ENCODE measurements around the gene RAD23B.
A peak's percentile ranks its signal among the peaks of the same experiment; 100 is the strongest.
"Not testable (repeated sequence)": the region's sequence is repeated elsewhere in the genome, so short reads cannot be mapped to it uniquely, and the experiment has no call there.

The RAD23B gene

DNA sequence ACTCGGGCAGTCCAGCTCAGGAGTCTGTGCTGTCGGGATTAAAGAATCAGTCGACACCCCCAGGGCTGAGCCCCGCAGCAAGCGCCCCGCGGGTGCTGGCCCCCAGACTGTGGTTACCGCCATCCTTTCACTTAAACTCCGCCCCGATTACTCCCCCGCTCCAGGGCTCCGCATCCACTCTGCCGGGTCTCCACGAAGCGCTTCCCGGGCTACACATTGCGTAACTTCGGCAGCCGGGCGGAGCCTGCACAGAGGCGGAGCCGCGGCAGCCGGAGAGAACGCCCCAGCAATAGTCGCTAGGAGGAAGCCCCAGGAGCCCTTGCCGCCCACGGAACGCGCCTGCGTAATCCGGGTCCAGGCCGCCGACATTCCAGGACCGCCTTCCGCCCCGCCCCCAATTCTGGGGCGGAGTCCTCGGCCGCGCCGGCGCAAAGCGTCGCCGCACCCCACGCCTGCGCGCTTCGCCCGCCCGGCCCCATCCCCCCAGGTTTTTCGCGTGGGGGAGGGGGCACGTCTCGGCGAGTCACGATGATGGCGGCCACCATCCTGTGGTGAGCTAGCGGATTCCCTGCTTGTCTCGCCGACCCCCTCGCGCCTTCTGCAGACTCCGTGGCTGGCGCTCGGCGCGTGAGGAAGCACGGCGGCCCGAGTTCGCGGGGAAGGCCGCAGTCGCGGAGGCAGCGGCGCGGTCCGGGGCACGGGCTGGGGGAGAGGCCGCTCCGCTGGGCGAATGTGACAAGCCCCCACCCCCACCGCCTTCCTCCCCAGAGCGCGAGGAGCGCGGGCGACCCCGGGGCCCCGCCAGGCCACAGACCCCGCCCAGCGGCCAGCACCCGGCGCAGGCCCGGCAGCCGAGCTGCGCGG lies at the start of gene RAD23B:
Gene RAD23B (plus strand): TSS at position 521 of the 864 bp plus-strand sequence. CDS start 351 bp downstream, outside the sequence.
- DNase-seq (ENCODE audit: low read depth in 3 of 3): peak; percentile 98 to 99 (median 98)

- DNase-seq (ENCODE audit: low read depth in 3 of 3): no peak
Measured at GRCh38 chr9:107235765-107236442, 47.2 kb upstream of the RAD23B start.

GRCh38 chr9:107237873-107238272 lies 45.2 kb upstream of the RAD23B start:
- DNase-seq (ENCODE audit: low read depth in 3 of 3): no peak

- DNase-seq (ENCODE audit: low read depth in 3 of 3): no peak
Measured at GRCh38 chr9:107239474-107239873, 43.6 kb upstream of the RAD23B start.

- DNase-seq (ENCODE audit: low read depth in 3 of 3): no peak
Measured at GRCh38 chr9:107240260-107240659, 42.8 kb upstream of the RAD23B start.

DNA sequence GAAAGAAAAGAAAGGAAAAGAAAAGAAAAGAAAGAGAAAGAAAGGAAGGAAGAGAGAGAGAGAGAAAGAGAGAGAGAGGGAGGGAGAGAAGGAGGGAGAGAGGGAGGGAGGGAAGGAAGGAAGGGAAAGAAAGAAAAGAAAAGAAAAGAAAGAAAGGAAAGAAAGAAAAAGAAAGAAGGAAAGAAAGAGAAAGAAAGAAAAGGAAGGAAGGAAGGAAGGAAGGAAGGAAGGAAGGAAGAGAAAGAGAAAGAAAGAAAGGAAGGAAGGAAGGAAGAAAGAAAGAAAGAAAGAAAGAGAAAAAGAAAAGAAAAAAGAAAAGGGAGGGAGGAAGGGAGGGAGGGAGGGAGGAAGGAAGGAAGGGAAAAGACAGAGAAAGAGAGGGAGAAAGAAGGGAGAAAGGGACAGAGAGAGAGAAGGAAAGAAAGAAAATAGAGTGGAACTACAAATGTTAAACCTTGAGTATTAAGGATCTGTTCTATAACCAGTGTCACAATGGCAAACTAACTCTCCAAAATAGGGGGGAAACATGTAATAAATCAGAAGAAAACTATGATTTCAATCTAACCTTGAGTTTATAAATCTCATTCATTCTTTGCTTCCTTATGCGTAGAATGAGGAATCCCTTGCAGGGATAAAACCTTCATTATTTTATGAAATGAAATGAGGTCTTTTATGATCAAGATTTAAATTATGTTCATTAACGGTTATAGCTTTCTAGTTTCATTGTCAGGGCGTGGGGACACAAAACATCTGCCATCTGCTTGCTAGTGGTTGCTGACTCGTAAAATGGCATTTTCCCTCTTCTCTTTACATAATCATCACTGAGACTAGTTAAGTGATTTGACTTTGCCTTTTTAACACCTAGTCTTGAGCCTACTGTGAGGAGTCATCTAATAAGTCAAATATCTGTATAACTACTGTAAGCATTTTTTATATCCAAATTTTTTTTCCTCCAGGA lies 40.7 kb upstream of the RAD23B start:
- no peak for DNase-seq (ENCODE audit: low read depth in 3 of 3)

DNA sequence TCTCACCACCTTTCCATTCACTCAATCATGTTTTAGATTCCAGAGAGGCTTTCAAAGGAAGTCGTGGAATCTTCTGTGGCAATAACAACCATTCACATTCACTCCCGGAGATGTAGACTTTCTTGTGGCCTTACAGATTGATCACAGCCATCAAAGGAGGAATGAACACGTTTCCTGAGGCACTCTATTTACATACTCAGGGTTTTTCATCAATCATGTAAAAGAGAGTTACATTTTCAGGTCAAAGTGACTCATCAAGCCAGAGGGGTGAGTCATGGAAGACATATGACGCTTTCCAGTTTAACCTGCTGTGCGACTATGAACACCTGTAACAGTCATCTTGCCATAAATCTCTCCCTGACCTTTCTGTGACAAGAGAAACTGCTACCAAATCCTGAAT lies 39.3 kb upstream of the RAD23B start:
- DNase-seq (ENCODE audit: low read depth in 3 of 3): peak in 1 of 3 experiments; percentile 25

DNA sequence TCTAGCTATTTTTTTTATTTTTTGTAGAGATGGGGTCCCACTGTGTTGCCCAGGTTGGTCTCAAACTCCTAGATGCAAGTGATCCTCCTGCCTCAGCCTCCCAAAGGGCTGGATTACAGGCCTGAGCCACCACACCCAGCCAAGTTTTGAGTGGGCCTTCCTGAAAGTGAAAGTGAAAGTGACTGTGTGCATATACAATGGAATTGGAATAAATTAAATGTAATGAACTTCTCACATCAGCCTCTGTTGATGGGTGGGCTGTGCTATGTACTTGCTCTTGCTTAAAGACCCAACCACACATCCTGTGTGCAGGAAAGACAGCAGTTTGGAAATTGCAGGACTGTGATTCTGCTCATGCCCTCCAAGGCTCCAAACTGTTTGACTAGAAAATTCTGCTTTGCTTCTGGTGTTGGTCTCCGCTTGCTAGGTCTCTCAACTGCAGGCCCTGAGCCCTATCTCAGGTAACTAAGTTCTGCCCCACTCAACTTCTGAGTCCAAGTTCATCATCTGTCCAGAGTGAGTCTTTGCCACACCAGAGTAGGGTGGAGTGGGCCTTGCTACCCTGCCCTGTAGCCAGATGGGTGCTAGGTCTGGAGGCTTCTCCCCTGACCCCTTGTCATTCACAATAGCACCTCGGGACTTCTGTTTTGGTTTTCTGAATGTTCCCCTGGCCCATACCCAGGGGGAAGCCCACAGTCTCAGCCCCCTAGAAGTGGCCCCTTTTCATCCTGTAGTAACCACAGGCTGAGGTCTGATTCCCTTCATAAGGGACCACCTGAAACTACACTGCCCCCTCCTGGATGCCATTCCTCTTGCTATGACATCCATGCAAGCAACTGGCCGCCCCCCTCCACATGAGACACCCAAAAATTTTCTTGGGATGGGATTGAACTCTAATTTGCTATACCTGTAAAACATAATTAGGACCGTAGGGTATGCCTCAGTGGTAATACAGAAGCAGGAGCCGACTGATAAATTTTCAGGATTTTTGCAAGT lies 36.5 kb upstream of the RAD23B start:
- no peak for DNase-seq (ENCODE audit: low read depth in 3 of 3)

GRCh38 chr9:107248714-107249113 lies 34.4 kb upstream of the RAD23B start:
- no peak for DNase-seq (ENCODE audit: low read depth in 3 of 3)

- no peak for DNase-seq (ENCODE audit: low read depth in 3 of 3)
Measured at GRCh38 chr9:107249131-107249533, 33.9 kb upstream of the RAD23B start.

DNA sequence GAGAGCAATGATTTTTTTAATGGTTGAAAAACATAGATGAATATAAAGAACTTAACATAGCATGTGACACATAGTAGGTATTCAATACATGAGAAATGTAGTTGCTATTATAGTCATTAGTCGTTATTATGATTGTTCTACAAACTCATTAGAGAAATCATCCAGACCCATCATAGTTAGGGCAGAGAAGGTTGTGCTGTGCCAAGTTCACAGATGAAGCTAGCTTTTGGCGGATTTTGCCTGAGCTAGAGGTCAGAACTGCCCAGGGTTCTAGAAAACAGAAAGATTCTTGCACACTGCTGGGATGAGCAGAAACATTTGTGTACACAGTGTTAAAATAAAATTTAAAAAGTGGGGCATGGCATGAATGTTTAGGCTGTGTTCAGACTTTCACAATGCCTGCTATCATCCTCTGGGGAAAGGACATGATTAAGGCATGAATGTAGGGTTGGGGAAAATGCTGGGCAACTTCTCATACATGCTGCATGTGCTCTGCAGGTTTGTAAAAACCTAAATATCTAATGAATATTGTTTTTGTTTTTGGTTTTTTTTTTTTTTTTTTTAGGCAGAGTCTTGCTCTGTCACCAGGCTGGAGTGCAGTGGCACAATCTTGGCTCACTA lies 33.3 kb upstream of the RAD23B start:
- no peak for DNase-seq (ENCODE audit: low read depth in 3 of 3)

GRCh38 chr9:107251756-107252322 lies 31.2 kb upstream of the RAD23B start:
- no peak for DNase-seq (ENCODE audit: low read depth in 3 of 3)

DNA sequence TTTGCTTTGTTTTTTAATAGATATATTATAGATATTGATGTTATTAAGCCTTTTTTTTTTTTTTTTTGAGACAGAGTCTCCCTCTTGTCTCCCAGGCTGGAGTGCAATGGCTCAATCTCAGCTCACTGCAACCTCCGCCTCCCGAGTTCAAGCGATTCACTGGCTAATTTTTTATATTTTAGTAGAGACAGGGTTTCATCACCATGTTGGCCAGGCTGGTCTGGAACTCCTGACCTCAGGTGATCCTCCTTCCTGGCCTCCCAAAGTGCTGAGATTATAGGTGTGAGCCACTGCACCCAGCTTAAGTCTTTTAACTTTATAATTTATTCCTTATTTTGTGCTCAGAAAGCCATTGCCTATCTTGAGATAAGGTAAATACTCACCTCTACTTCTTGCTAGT lies 24.2 kb upstream of the RAD23B start:
- DNase-seq (ENCODE audit: low read depth in 3 of 3): no peak

- DNase-seq (ENCODE audit: low read depth in 3 of 3): not testable (repeated sequence)
Measured at GRCh38 chr9:107259751-107260313, 23.2 kb upstream of the RAD23B start.

DNA sequence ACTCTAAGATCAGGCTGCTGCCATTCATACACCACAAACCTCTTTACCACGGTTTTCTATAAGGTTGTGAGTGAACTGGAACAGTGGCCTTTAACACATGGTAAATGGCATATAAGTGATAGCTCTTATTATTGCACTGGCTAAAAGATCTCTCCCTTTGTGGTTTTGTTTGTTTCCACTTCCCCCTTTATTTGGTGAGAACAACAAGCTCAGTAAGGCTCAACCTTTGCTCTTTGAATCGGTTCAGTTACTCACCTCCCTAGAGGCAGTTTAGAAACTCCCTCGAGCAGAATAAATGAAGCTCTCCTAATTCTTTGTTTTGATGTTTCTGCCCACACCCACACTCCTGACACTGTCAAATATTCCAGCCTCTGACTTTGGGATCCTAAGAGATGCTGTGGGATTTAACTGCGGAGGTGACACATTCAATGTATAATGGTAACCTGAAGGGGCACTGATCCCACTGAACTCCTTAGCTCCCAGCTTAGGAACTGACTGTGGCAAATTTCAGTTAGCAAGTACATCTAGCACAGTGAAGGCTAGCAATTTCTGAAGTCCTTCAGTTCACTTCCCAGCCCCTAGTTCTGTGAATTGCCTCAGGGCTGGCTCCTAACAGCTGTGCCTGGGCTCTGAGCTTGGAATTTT lies 22.5 kb upstream of the RAD23B start:
- no peak for DNase-seq (ENCODE audit: low read depth in 3 of 3)

DNA sequence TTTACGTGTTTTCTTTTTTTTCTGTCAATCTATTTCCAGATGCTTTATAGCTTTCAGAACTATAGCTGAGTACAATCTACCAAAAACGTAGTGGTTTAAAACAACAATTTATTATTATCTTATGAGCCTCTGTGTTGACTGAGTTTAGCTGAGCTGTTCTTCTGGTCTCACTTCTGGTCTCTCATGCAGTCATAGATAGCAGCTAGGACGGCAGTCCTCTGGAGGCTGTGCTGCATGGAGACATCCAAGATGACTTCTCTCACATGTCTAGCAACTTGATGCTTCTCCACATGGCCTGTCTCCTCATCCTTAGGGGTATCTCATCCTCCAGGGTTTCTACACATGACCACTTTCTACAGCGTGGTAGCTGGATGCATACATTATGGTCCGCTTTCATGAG lies 22.0 kb upstream of the RAD23B start:
- DNase-seq (ENCODE audit: low read depth in 3 of 3): no peak

GRCh38 chr9:107263289-107263688 lies 19.8 kb upstream of the RAD23B start:
- DNase-seq (ENCODE audit: low read depth in 3 of 3): no peak

- DNase-seq (ENCODE audit: low read depth in 3 of 3): no peak
Measured at GRCh38 chr9:107266624-107267368, 16.3 kb upstream of the RAD23B start.
